Activated T-cell treated with anti-CD3 and anti-CD28 coated beads for 4 hours (primary cell): Measurements from ENCODE around the gene CBX5.
"Not testable (repeated sequence)": the region's sequence is repeated elsewhere in the genome, so short reads cannot be mapped to it uniquely, and the experiment has no call there.

Experiments used
- DNase-seq: peaks from one replicate; pipeline ENCODE4 v3.0.0-alpha.2; 2020

Gene CBX5

DNA sequence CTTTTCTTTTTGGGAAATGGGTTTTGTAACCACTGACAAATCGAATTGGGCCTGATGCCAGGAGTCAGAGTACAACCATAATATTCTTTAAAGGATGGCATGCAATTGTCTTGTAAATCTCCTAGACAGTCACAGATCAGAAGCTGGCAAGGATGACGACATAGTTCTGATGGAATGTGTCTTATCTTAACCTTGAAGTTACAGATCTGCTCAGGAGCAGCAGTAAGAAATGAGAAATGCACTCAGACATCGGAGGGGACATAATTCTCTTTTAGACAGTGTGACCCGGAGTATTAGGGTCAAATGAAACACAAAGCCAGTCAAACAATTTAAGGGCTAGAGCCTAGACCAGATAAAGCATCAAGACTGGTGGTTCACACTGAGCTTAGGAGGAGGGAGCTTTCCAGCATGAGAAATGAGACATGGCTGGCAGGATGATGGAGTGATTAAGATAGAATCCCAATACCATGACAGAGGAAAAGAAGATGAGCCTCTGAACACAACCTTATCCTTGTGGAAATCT lies 17.5 kb downstream of the CBX5 start:
- DNase-seq, result no peak

DNA sequence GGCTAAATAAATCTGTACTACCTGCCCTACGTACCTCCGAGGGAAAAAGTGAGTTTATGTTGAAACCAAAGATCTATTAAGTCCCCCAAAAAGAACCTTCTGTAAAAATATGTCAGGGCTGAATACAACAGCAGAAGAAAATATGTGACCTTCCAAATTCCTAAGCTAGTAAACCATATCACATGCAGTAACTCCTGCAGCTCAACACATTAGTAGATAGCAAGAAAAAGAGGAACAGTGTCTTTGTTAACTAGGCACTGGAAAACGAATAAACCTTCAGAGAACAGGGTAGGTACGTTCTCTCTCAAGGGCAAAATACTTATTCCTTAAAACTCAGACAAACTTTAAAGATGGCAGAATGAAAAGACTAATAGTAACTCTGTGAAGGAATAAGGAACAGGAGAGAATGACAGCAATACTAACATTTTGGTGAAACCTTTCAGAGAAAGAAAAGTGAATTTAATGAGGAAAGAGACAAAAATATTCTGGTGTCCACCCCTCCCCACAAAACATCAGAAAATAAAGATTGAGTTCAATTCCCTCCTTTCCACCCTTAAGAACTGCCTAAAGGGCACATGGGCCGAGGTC lies 18.0 kb downstream of the CBX5 start:
- no peak for DNase-seq

DNA sequence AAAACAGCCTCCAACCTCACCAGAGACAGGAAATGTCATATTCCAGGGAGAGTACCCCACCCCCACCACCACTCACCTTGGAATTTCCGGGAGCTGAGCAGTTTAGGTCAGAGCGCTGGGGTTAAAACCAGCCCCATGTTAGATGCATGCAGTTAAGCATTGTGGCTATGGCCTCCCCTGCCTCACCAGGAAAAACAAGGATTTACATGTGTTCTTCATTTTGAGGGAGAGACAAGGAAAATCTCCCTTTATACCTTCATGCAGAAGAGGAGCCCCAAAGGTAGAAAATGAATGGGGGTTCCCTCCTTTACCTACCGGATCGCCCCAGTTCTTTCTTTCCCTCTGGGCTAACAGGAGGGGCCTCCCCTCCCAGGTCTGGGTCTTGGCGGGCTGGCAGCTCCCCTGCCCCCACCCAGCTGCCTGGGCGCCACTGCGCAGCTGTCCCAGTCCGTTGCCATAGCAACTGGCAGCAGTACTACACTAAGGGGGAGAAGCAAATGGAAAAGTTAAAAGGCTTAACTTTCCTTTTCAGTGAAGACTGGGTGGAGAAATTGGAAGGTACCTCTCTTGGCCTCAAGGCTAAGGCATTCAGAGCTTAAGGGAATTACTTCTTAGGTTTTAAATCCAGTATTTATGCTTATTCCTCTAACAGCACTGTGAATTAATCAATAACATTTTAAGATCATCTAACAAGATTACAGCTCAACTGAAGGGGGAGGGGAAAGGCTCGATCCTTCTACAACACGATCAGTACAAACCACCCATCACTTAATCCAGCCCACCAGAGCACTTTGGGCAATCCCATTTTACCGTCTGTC lies 20.5 kb downstream of the CBX5 start:
- DNase-seq, result peak; percentile 11

GRCh38 chr12:54258201-54258681 lies 21.7 kb downstream of the CBX5 start:
- DNase-seq, result no peak

GRCh38 chr12:54257332-54257731 lies 22.6 kb downstream of the CBX5 start:
- DNase-seq, result no peak

DNA sequence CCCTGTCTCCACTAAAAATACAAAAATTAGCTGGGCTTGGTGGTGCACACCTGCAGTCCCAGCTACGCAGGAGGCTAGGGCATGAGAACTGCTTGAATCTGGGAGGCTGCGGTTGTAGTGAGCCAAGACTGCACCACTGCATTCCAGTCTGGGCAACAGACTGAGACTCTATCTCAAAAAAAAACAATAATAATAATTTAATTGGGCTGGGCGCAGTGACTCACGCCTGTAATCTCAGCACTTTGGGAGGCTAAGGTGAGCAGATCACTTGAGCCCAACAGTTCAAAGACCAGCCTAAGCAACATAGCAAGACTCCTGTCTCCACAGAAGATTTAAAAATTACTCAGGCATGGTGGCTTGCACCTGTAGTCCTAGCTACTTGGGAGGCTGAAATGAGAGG lies 26.7 kb downstream of the CBX5 start:
- no peak for DNase-seq

GRCh38 chr12:54251667-54252284 lies 28.1 kb downstream of the CBX5 start:
- peak; percentile 7 for DNase-seq

DNA sequence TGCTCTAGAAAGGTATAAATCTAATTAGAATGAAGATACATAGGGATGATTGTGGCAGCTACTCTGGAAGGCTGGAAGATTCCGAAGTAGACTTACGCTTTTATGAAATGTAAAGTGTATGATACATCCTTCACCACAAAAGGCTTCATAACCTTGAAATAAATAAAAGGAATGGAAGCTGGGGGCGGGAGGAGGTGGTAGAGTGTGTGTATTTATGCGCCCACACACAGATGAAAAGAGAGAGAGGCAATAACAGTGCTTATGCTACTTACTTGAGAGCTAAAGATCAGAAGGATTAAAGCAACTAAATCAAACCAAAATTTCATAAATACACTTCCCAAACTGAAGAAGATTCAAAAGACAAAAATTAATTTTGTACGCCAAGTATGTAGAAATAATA lies 30.4 kb downstream of the CBX5 start:
- peak; percentile 7 for DNase-seq

DNA sequence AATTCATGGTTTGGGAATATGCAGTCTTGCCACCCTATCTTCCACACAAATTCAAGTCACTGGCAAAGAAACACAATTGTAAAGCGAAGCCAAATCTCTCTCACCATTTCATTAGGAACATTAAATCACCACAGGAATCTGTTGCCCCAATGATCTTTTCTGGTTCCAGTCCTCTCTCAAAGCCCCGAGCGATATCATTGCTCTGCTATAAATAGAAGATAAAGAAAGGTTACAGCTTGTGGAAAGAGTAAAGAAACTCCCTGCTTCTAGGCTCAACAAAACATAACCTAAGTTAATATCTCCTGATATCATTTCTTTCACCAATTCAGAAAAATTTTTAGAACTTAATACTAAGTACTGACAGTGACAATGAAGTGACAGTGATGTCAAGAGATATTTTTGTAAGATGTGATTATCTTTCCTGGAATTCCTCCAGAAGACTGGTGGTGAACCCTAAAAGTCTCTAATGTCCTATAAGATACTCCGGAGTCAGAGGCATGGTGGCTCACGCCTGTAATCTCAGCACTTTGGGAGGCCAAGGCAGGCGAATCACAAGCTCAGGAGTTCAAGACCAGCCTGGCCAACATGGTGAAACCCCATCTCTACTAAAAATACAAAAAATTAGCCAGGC lies 33.8 kb downstream of the CBX5 start:
- DNase-seq, result no peak

DNA sequence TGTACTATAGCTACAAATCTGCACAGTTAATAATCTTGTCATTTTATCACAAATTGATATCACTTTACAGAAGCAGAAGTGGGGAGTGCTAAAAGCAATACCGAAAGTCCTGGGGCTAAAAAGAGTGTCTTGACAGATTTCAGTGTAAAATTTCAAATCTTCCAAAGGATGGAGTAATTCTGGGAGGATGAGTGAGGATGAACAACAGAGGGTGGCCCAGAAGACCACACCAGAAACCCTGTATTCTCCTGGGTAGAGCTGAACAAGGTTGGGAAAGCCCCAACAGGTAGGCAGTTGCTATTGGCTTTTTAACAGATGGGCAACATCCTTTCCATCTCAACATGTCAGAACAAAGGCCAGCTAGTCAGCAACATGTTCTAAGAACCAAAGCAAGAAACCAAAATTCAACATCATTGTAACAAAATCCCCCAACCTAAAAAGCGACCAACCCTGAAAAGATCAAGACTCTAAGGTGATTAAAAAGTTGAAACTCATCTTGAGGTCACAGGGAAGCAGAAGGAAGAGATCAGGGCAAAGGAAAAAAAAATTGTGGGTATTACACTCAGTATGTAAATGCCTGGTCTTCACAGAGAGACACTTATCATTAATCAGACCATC lies 38.8 kb downstream of the CBX5 start:
- DNase-seq, result no peak

GRCh38 chr12:54240129-54240528 lies 39.8 kb downstream of the CBX5 start:
- no peak for DNase-seq

- DNase-seq, result no peak
These were observed 40.3 kb downstream of the CBX5 start for GRCh38 chr12:54239620-54240019.

DNA sequence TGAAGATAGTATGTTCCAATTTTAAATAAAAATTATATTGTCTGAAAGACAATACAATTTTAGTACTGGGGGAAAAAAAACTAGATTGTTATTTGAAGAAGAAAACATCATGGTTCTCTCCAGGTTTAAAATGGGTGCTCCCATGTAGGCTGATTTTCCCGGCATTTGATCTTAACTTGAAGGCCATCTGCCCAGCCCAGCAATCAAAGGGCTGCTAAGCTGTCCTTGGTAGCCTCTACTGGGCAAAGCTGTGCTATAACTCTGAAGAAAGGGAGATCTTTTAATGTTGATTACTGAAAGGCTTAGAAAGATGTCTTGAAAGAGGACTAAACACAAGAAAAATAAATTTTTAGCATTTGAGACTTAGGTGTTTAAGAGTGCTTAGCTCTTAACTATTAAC lies 41.4 kb downstream of the CBX5 start:
- DNase-seq, result no peak

DNA sequence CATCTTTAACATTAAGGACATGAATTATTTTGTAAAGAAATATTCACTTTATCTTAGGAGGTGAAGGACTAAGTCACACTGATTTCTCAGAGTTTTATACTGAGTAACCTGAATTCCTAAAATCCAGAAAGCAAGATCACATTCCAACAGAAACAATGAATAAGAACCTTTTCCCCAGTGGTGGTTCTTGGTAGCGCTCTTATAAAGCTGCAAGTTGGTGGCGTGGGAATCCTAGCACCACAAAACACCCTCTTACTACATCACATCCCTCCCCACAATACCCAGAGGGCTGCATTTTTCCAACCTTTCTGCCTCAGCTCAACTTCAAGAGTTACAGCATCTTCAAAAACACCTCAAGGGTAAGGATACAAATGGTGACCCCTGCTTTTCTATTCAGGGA lies 47.1 kb downstream of the CBX5 start:
- DNase-seq, result no peak

DNA sequence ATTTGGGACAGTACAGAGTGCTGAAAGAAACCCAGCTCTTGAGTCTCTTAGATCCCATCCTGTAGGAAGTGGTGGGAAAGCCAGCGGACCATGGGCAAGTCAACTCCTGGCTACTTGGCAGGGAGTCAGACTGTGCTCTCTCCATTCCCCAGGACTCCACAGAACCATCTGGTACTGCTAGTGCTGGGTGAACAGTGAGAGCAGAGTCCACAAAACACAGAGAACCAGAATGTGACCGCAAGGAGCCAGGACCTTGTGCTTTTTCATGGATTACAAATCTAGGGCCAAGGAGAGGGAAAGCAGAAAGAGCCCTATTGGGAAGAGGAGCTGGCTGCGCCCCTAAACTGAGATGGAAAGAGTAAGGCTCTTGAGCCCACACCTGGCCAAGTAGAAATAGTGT lies 48.7 kb downstream of the CBX5 start:
- DNase-seq, result not testable (repeated sequence)

GRCh38 chr12:54230555-54230954 lies 49.4 kb downstream of the CBX5 start:
- DNase-seq, result no peak

DNA sequence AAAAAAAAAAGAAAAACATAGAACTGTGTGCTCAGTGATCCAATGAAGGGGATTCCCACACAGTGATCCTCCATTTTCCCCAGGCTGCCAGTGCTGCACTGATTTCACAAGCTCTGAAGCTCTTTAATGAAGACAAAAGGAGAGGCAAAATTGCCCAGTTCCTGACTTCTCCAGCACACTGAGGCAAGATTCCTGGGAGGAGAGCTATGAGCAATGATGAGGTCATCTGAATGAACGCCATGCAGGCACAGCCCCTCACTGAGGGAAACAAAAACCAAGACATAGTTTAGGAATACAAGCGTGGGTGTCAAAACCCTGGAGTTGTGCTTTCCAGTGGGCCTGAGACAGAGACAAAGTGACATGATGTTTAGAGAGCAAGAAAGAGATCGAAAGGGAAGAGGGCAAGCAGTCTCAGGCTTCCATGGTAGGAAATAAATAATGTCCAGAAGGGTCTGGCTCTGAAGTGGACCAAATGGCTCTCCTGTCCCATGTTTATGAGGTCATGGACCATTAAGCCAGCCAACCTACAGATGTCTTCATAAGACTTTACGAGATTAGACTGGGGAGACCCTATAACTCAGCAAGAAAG lies 50.2 kb downstream of the CBX5 start:
- no peak for DNase-seq

DNA sequence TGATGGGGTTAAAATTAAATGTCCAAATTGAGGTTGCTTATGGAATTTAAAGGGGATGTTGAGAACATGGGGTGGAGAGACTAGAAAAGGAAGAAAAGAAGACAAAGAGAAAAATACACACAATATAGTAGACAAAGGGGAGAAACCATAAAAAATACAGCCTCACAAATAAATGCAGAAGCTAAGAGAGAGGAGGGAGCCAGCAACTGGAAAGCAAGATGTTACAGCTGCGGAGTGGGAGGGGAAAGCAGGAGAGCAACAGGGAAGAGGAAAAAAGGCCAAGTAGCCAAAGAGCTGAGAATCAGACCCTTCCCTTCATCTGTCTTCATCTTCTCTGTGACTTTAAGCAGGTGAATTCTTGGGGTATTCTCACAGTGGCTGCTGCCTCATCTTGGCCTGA lies 51.5 kb downstream of the CBX5 start:
- DNase-seq, result no peak

- not testable (repeated sequence) for DNase-seq
These were observed 52.0 kb downstream of the CBX5 start for GRCh38 chr12:54227927-54228326.

- DNase-seq, result no peak
These were observed 52.5 kb downstream of the CBX5 start for GRCh38 chr12:54227376-54227775.

GRCh38 chr12:54225666-54226065 lies 54.3 kb downstream of the CBX5 start:
- no peak for DNase-seq

DNA sequence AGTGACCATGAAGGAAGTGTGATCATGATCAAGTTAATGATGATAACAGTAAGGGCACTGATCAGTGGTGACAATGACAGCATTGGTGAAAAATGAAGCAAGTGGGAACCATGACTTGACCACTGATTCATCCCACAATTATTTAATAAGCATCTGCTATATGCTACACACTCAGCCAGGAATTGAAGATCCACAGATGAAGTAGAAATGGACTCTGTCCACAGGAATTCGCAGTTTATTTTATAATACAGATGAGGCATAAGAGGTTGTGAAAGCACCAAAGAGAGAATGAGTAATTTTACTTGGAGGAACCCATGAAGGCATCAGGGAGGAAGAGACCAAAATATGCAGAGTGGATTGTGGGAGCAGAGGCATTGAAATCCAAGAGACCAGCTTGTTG lies 57.3 kb downstream of the CBX5 start:
- no peak for DNase-seq
